Mesothelial cell of epicardium (in vitro differentiated cells): ENCODE measurements around the gene FLNB. TPM values are rescaled to one million over a fixed set of nuclear protein-coding genes. Genes with fewer than 3 reads are reported as not detected.
A peak's percentile ranks its signal among the peaks of the same experiment; 100 is the strongest.

ENCODE experiments used
- DNase-seq, 2 experiments: peaks; one replicate each; pipeline ENCODE4 v3.0.0; 2021; ENCODE audit warnings: low spot score in 2 of 2; ENCODE audit not compliant: unreplicated experiment in 2 of 2
- H3K27ac Mint-ChIP-seq: 2 replicates; pipeline ENCODE4 v1.8.0; 2021; ENCODE audit warnings: mixed read lengths
- H3K27me3 Mint-ChIP-seq: 2 replicates; pipeline ENCODE4 v1.8.0; 2021; ENCODE audit warnings: low read depth, mixed read lengths
- H3K36me3 Mint-ChIP-seq: 2 replicates; pipeline ENCODE4 v1.8.0; 2021; ENCODE audit warnings: mixed read lengths
- H3K4me1 Mint-ChIP-seq: 2 replicates; pipeline ENCODE4 v1.8.0; 2021; ENCODE audit warnings: mixed read lengths
- H3K4me3 Mint-ChIP-seq: 2 replicates; pipeline ENCODE4 v1.8.0; 2021; ENCODE audit warnings: mild to moderate bottlenecking, moderate library complexity, mixed read lengths
- H3K9me3 Mint-ChIP-seq: 2 replicates; pipeline ENCODE4 v1.8.0; 2021; ENCODE audit warnings: mixed read lengths
- CTCF ChIP-seq: fragments of 200-600 bp; sonication (generic); IDR thresholded peaks from one replicate; pipeline ENCODE4 v1.5.0; 2021; ENCODE audit warnings: antibody characterized with exemption; ENCODE audit not compliant: unreplicated experiment
- total RNA-seq: library from RNA; stranded (reverse); gene quantifications from 3 replicates; pipeline ENCODE4 v1.2.1, GENCODE V29; 2021

Gene FLNB
- total RNA-seq, 1 donor from 2014 or later, result 190 TPM

GRCh38 chr3:57971975-57972374 is 36.2 kb upstream of the FLNB start:
- H3K4me1 Mint-ChIP-seq, result peaks cover 35% of the 10 kb centered on the region
- no peak for DNase-seq
- H3K9me3 Mint-ChIP-seq, result no peaks in the 10 kb centered on the region
- H3K27me3 Mint-ChIP-seq, result no peaks in the 10 kb centered on the region
- H3K4me3 Mint-ChIP-seq, result no peak overlapping the region
- TF ChIP-seq CTCF, result no peak
- peak overlapping the region; percentile 96 for H3K27ac Mint-ChIP-seq
- no peaks in the 10 kb centered on the region for H3K36me3 Mint-ChIP-seq

GRCh38 chr3:57972531-57973111 is 35.6 kb upstream of the FLNB start:
- H3K4me1 Mint-ChIP-seq, result peaks cover 36% of the 10 kb centered on the region
- H3K27ac Mint-ChIP-seq, result peak overlapping the region; percentile 96
- no peaks in the 10 kb centered on the region for H3K27me3 Mint-ChIP-seq
- no peaks in the 10 kb centered on the region for H3K9me3 Mint-ChIP-seq
- no peaks in the 10 kb centered on the region for H3K36me3 Mint-ChIP-seq
- TF ChIP-seq CTCF, result no peak
- no peak for DNase-seq
- no peak overlapping the region for H3K4me3 Mint-ChIP-seq

GRCh38 chr3:57973715-57974477 is 34.3 kb upstream of the FLNB start:
- Mint-ChIP-seq H3K4me1 (peaks cover 42% of the 10 kb centered on the region), H3K9me3 (no peaks in the 10 kb centered on the region), H3K27ac (peak overlapping the region; percentile 74), H3K27me3 (no peaks in the 10 kb centered on the region), H3K4me3 (no peak overlapping the region), H3K36me3 (no peaks in the 10 kb centered on the region)
- no peak for TF ChIP-seq CTCF
- no peak for DNase-seq

- Mint-ChIP-seq H3K4me3 (no peak overlapping the region), H3K27ac (peak overlapping the region; percentile 74), H3K27me3 (no peaks in the 10 kb centered on the region), H3K36me3 (no peaks in the 10 kb centered on the region), H3K9me3 (no peaks in the 10 kb centered on the region), H3K4me1 (peaks cover 37% of the 10 kb centered on the region)
- TF ChIP-seq CTCF, result no peak
- DNase-seq, result no peak
These were observed 33.3 kb upstream of the FLNB start for GRCh38 chr3:57974796-57975388.

GRCh38 chr3:57977818-57978235 is 30.4 kb upstream of the FLNB start:
- H3K27me3 Mint-ChIP-seq, result no peaks in the 10 kb centered on the region
- no peak for TF ChIP-seq CTCF
- no peak for DNase-seq
- H3K36me3 Mint-ChIP-seq, result no peaks in the 10 kb centered on the region
- no peak overlapping the region for H3K4me3 Mint-ChIP-seq
- peaks cover 18% of the 10 kb centered on the region for H3K4me1 Mint-ChIP-seq
- H3K27ac Mint-ChIP-seq, result peak overlapping the region; percentile 66
- no peaks in the 10 kb centered on the region for H3K9me3 Mint-ChIP-seq
